ENCODE measurements around the gene SH3BP5. TPM values are rescaled to one million over a fixed set of nuclear protein-coding genes. Genes with fewer than 3 reads are reported as not detected.

SH3BP5 gene
- total and polyA plus RNA-seq, 2 experiments from 2014 or later = 37.8 to 39.2 TPM

DNA sequence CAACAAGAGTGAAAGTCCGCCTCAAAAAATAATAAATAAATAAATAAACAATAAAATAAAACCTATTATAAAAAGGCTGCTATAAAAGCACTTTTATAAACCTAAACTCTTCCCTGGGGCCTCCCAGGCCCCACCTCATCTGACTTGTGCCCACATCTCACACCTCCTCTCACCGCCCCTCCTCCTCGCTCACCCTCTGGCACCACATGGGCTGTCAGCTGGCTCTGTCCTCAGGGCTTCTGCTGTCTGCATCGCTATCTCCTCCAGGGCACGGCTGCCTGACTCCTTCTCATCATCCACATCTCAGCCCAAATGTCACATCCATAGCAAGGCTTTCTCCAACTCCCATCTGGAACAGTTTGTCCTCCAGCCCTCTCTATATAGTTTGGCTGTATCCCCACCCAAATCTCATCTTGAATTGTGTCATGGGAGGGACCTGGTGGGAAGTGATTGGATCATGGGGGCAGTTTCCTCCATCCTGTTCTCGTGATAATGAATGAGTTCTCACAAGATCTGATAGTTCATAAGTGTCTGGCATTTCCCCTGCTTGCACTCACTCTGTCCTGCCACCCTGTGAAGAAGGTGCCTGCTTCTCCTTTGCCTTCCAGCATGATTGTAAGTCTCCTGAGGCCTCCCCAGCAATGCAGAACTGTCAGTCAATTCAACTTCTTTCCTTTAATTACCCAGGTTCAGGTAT, 8.8 kb upstream of the SH3BP5 start:
- Histone ChIP-seq H3K27me3 (replicated peaks; ENCODE audit: insufficient read depth) (0 out of 2 replicates have a peak, but pooled peaks cover 4% of the 10 kb centered on the region), H2AFZ (no peak overlapping the region), H3K4me2 (ENCODE audit: unreplicated experiment) (no peak overlapping the region), H3K9me2 (ENCODE audit: insufficient read depth) (no peaks in the 10 kb centered on the region), H4K20me1 (ENCODE audit: insufficient read depth) (no peaks in the 10 kb centered on the region), H3K36me3 (ENCODE audit: low read depth) (no peaks in the 10 kb centered on the region), H3K27ac (no peak overlapping the region), H3K4me3 (no peak overlapping the region), H3K79me2 (ENCODE audit: insufficient read depth) (no peaks in the 10 kb centered on the region), H3K9me3 (ENCODE audit: low read depth) (no peaks in the 10 kb centered on the region), H3F3A (ENCODE audit: insufficient read depth) (no peaks in the 10 kb centered on the region), H3K4me1 (ENCODE audit: insufficient read depth) (0 out of 2 replicates have a peak, but pooled peaks cover 6% of the 10 kb centered on the region), H3K9ac (no peak overlapping the region)
- TF ChIP-seq EZH2 (IDR thresholded peaks at IDR 0.05; ENCODE audit: insufficient read depth, poor library complexity, severe bottlenecking) (no peak), EZH2phosphoT487 (IDR thresholded peaks at IDR 0.05; ENCODE audit: insufficient read depth, low read depth) (no peak)
- WGBS, 2 experiments (ENCODE audit: low coverage in 1 of 2, low lambda C conversion rate in 2 of 2, missing lambda C conversion rate in 2 of 2) = 78% methylated on average over 6 of the region's 6 CpGs
- DNase-seq = no peak
- in situ Hi-C loops (cut with MboI) = no loop called here

DNA sequence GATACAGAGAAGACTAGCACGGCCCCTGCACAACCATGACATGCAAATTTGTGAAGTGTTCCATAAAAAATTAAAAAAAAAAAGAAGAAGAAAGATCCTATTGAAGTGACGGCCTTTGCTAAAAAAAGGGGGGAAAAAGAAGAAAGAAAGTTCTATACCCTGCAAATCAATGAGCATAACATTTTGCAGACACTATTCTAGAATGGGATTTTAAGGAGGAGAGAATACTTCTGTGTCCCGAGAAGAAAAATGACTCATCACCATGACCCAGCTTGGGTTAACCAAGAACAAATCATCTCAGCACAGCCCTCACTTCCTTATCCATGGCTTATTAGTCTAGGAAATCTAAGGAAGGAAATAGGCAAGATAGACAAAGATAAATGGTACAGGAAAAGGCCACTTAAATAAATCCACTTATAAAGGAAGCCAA, 7.4 kb upstream of the SH3BP5 start:
- H3K9ac ChIP-seq = no peak overlapping the region
- TF ChIP-seq EZH2 (IDR thresholded peaks at IDR 0.05; ENCODE audit: insufficient read depth, poor library complexity, severe bottlenecking) (no peak), EZH2phosphoT487 (IDR thresholded peaks at IDR 0.05; ENCODE audit: insufficient read depth, low read depth) (no peak)
- H3K4me1 ChIP-seq (ENCODE audit: insufficient read depth) = 0 out of 2 replicates have a peak, but pooled peaks cover 6% of the 10 kb centered on the region
- H3K9me2 ChIP-seq (ENCODE audit: insufficient read depth) = no peaks in the 10 kb centered on the region
- H3F3A ChIP-seq (ENCODE audit: insufficient read depth) = no peaks in the 10 kb centered on the region
- 45 to 52% methylated on average over 3 of the region's 3 CpGs for WGBS, 2 experiments (ENCODE audit: low coverage in 1 of 2, low lambda C conversion rate in 2 of 2, missing lambda C conversion rate in 2 of 2)
- no peak overlapping the region for H3K4me3 ChIP-seq
- no peak overlapping the region for H2AFZ ChIP-seq
- peak; percentile 83 for DNase-seq
- no peak overlapping the region for H3K4me2 ChIP-seq (ENCODE audit: unreplicated experiment)
- no peaks in the 10 kb centered on the region for H3K9me3 ChIP-seq (ENCODE audit: low read depth)
- no peak overlapping the region for H3K27ac ChIP-seq
- H3K27me3 ChIP-seq (replicated peaks; ENCODE audit: insufficient read depth) = 0 out of 2 replicates have a peak, but pooled peaks cover 4% of the 10 kb centered on the region
- in situ Hi-C loops (cut with MboI) = no loop called here
- H3K36me3 ChIP-seq (ENCODE audit: low read depth) = no peaks in the 10 kb centered on the region
- no peaks in the 10 kb centered on the region for H3K79me2 ChIP-seq (ENCODE audit: insufficient read depth)
- H4K20me1 ChIP-seq (ENCODE audit: insufficient read depth) = no peaks in the 10 kb centered on the region

DNA sequence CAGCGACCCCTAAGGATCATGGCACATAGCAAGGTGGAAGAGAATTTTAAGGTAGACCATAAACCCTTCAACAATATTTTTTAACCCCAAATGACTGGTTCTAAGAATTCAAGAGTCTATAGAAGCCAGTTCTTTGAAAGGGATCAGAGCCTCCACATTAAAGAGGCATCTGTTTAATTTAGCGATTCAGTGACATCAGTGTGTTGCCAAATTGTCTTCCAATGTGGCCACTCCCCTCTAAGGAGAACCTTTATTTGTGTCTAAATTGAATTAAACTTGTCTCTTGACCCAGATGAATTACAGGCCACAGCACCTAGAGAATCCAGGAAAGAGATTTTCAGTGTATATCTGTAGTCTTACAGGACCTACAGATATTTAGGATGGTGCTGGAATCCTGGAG, 6.6 kb upstream of the SH3BP5 start:
- Histone ChIP-seq H3K4me2 (ENCODE audit: unreplicated experiment) (no peak overlapping the region), H3K27ac (no peak overlapping the region), H3K36me3 (ENCODE audit: low read depth) (no peaks in the 10 kb centered on the region), H3K79me2 (ENCODE audit: insufficient read depth) (no peaks in the 10 kb centered on the region), H3F3A (ENCODE audit: insufficient read depth) (no peaks in the 10 kb centered on the region), H4K20me1 (ENCODE audit: insufficient read depth) (no peaks in the 10 kb centered on the region), H3K4me3 (no peak overlapping the region), H3K9me3 (ENCODE audit: low read depth) (no peaks in the 10 kb centered on the region), H3K27me3 (replicated peaks; ENCODE audit: insufficient read depth) (0 out of 2 replicates have a peak, but pooled peaks cover 4% of the 10 kb centered on the region), H3K4me1 (ENCODE audit: insufficient read depth) (0 out of 2 replicates have a peak, but pooled peaks cover 6% of the 10 kb centered on the region), H3K9ac (no peak overlapping the region), H3K9me2 (ENCODE audit: insufficient read depth) (no peaks in the 10 kb centered on the region), H2AFZ (no peak overlapping the region)
- no peak for DNase-seq
- TF ChIP-seq EZH2phosphoT487 (IDR thresholded peaks at IDR 0.05; ENCODE audit: insufficient read depth, low read depth) = no peak
- no peak for TF ChIP-seq EZH2 (IDR thresholded peaks at IDR 0.05; ENCODE audit: insufficient read depth, poor library complexity, severe bottlenecking)
- 63 to 71% methylated on average over 2 of the region's 2 CpGs for WGBS, 2 experiments (ENCODE audit: low coverage in 1 of 2, low lambda C conversion rate in 2 of 2, missing lambda C conversion rate in 2 of 2)
- in situ Hi-C loops (cut with MboI) = no loop called here

DNA sequence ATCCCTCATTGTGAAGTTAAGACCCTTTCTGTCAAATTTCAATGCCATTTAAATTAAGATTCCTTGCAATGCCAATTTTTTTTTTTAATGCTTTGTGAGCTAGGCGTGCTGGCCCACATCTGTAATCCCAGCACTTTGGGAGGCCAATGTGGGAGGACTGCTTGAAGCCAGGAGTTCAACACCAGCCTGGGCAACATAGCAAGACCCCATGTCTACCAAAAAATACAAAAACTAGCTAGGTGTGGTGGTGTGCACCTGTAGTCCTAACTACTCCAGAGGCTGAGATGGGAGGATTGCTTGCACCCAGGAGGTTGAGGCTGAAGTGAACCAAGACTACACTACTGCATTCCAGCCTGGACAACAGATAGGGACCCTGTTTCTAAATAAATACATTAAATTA, 5.6 kb upstream of the SH3BP5 start:
- H3K36me3 ChIP-seq (ENCODE audit: low read depth) = no peaks in the 10 kb centered on the region
- WGBS, 2 experiments (ENCODE audit: low coverage in 1 of 2, low lambda C conversion rate in 2 of 2, missing lambda C conversion rate in 2 of 2) = 67 to 80% methylated on average over 1 of the region's 1 CpG
- H3K9me2 ChIP-seq (ENCODE audit: insufficient read depth) = no peaks in the 10 kb centered on the region
- H3K79me2 ChIP-seq (ENCODE audit: insufficient read depth) = no peaks in the 10 kb centered on the region
- no peak overlapping the region for H3K27ac ChIP-seq
- no peaks in the 10 kb centered on the region for H3F3A ChIP-seq (ENCODE audit: insufficient read depth)
- H3K27me3 ChIP-seq (replicated peaks; ENCODE audit: insufficient read depth) = no peaks in the 10 kb centered on the region
- H3K9ac ChIP-seq = no peak overlapping the region
- 0 out of 2 replicates have a peak, but pooled peaks cover 6% of the 10 kb centered on the region for H3K4me1 ChIP-seq (ENCODE audit: insufficient read depth)
- no peak overlapping the region for H2AFZ ChIP-seq
- H3K4me3 ChIP-seq = no peak overlapping the region
- H3K4me2 ChIP-seq (ENCODE audit: unreplicated experiment) = no peak overlapping the region
- DNase-seq = no peak
- H4K20me1 ChIP-seq (ENCODE audit: insufficient read depth) = no peaks in the 10 kb centered on the region
- in situ Hi-C loops (cut with MboI) = no loop called here
- H3K9me3 ChIP-seq (ENCODE audit: low read depth) = no peaks in the 10 kb centered on the region
- TF ChIP-seq EZH2 (IDR thresholded peaks at IDR 0.05; ENCODE audit: insufficient read depth, poor library complexity, severe bottlenecking) = no peak
- no peak for TF ChIP-seq EZH2phosphoT487 (IDR thresholded peaks at IDR 0.05; ENCODE audit: insufficient read depth, low read depth)
